Measurements from ENCODE around the gene AVP.
A peak's percentile ranks its signal among the peaks of the same experiment; 100 is the strongest.
"Not testable (repeated sequence)": the region's sequence is repeated elsewhere in the genome, so short reads cannot be mapped to it uniquely, and the experiment has no call there.

AVP gene

GRCh38 chr20:3067139-3068014 is 17.1 kb downstream of the AVP start:
- TF ChIP-seq ZFX (IDR thresholded peaks at IDR 0.05) = no peak
- TF ChIP-seq CTCF (conservative IDR thresholded peaks at IDR 0.05) = no peak
- no peak overlapping the region for H3K27ac ChIP-seq

- H3K27ac ChIP-seq = not testable (repeated sequence)
Observed at GRCh38 chr20:3064119-3064518, 20.4 kb downstream of the AVP start.

GRCh38 chr20:3059489-3059888 is 25.0 kb downstream of the AVP start:
- no peak for TF ChIP-seq ZFX (IDR thresholded peaks at IDR 0.05)
- TF ChIP-seq CTCF (conservative IDR thresholded peaks at IDR 0.05) = no peak
- no peak overlapping the region for H3K27ac ChIP-seq

GRCh38 chr20:3051385-3052019 is 33.0 kb downstream of the AVP start:
- H3K27ac ChIP-seq = no peak overlapping the region

GRCh38 chr20:3047486-3048419 is 36.8 kb downstream of the AVP start:
- H3K27ac ChIP-seq = no peak overlapping the region; the same call in 1 of the 2 replicates
- no peak for TF ChIP-seq ZFX (IDR thresholded peaks at IDR 0.05)
- TF ChIP-seq CTCF (conservative IDR thresholded peaks at IDR 0.05) = no peak

More at GRCh38 chr20:3051385-3052019, 33.0 kb downstream of the AVP start:
- TF ChIP-seq ZFX (IDR thresholded peaks at IDR 0.05) = no peak
- no peak for TF ChIP-seq CTCF (conservative IDR thresholded peaks at IDR 0.05)

- TF ChIP-seq CTCF (conservative IDR thresholded peaks at IDR 0.05) = no peak
- TF ChIP-seq ZFX (IDR thresholded peaks at IDR 0.05) = peak; percentile 37; the same call in 1 of the 2 replicates
- peak overlapping the region; percentile 93 for H3K27ac ChIP-seq
Observed at GRCh38 chr20:3046677-3047462, 37.7 kb downstream of the AVP start.
